ENCODE results near the gene SERPINB1. TPM values are rescaled to one million over a fixed set of nuclear protein-coding genes. Genes with fewer than 3 reads are reported as not detected.

SERPINB1 gene
- total RNA-seq, 1 experiment from 2014 or later: 133 TPM

GRCh38 chr6:2865694-2866151, 24.1 kb upstream of the SERPINB1 start:
- no peaks in the 10 kb centered on the region for H4K20me1 ChIP-seq (ENCODE audit: low read length)
- intact Hi-C loops (cut with micrococcal nuclease): no loop called here
- BruUV-seq (replicated peaks): no TSS peak
- no peaks in the 10 kb centered on the region for H3F3A ChIP-seq (ENCODE audit: low read length, unreplicated experiment)
- ATAC-seq: no peak
- H3K36me3 ChIP-seq (ENCODE audit: low read depth, low read length): no peaks in the 10 kb centered on the region
- H3K4me2 ChIP-seq (ENCODE audit: low read length): peak overlapping the region; percentile 32; the same call in 1 of the 2 replicates
- peaks cover 11% of the 10 kb centered on the region for H3K4me1 ChIP-seq (ENCODE audit: insufficient read depth, low read length)
- H3K79me2 ChIP-seq (ENCODE audit: low read length): no peaks in the 10 kb centered on the region
- no peaks in the 10 kb centered on the region for H3K9me2 ChIP-seq (replicated peaks; ENCODE audit: low read length)
- H2AFZ ChIP-seq (ENCODE audit: low read length): 0 out of 2 replicates have a peak overlapping the region, but pooled peaks have one; percentile 40
- no peak for DNase-seq
- ChIA-PET POLR2A (ENCODE audit: unreplicated experiment) (no interaction called here), CTCF (no interaction called here)
- H3K4me3 ChIP-seq (ENCODE audit: low read length): no peak overlapping the region
- no peaks in the 10 kb centered on the region for H3K9me3 ChIP-seq (ENCODE audit: low read length)
- H3K9ac ChIP-seq (ENCODE audit: low read length): no peak overlapping the region
- peak overlapping the region; percentile 18; the same call in 1 of the 2 replicates for H3K27ac ChIP-seq (ENCODE audit: low read length)
- H3K27me3 ChIP-seq (ENCODE audit: low read length): no peaks in the 10 kb centered on the region
- TF ChIP-seq CTCF (conservative IDR thresholded peaks at IDR 0.05; ENCODE audit: low read depth, low read length) (no peak), EZH2 (IDR thresholded peaks at IDR 0.05; ENCODE audit: low read length, unreplicated experiment) (no peak), EZH2phosphoT487 (IDR thresholded peaks at IDR 0.05; ENCODE audit: borderline replicate concordance, low read length) (no peak)

- Histone ChIP-seq H3K79me2 (ENCODE audit: low read length) (no peaks in the 10 kb centered on the region), H3K9me2 (replicated peaks; ENCODE audit: low read length) (no peaks in the 10 kb centered on the region), H3K27me3 (ENCODE audit: low read length) (no peaks in the 10 kb centered on the region), H3K4me3 (ENCODE audit: low read length) (no peak overlapping the region), H2AFZ (ENCODE audit: low read length) (no peak overlapping the region), H3F3A (ENCODE audit: low read length, unreplicated experiment) (no peaks in the 10 kb centered on the region), H3K9ac (ENCODE audit: low read length) (no peak overlapping the region), H3K4me1 (ENCODE audit: insufficient read depth, low read length) (peaks cover 11% of the 10 kb centered on the region), H3K27ac (ENCODE audit: low read length) (no peak overlapping the region), H3K9me3 (ENCODE audit: low read length) (no peaks in the 10 kb centered on the region), H3K36me3 (ENCODE audit: low read depth, low read length) (no peaks in the 10 kb centered on the region), H3K4me2 (ENCODE audit: low read length) (no peak overlapping the region), H4K20me1 (ENCODE audit: low read length) (no peaks in the 10 kb centered on the region)
- TF ChIP-seq EZH2phosphoT487 (IDR thresholded peaks at IDR 0.05; ENCODE audit: borderline replicate concordance, low read length) (no peak), CTCF (conservative IDR thresholded peaks at IDR 0.05; ENCODE audit: low read depth, low read length) (no peak), EZH2 (IDR thresholded peaks at IDR 0.05; ENCODE audit: low read length, unreplicated experiment) (no peak)
- ChIA-PET POLR2A (ENCODE audit: unreplicated experiment) (no interaction called here), CTCF (no interaction called here)
- no TSS peak for BruUV-seq (replicated peaks)
- ATAC-seq (no peak), DNase-seq (no peak)
- intact Hi-C loops (cut with micrococcal nuclease): no loop called here
Observed at GRCh38 chr6:2865270-2865669, 23.6 kb upstream of the SERPINB1 start.

- Histone ChIP-seq H3K4me3 (ENCODE audit: low read length) (no peak overlapping the region), H3K27ac (ENCODE audit: low read length) (no peak overlapping the region), H2AFZ (ENCODE audit: low read length) (no peak overlapping the region), H3K9me3 (ENCODE audit: low read length) (no peaks in the 10 kb centered on the region), H4K20me1 (ENCODE audit: low read length) (no peaks in the 10 kb centered on the region), H3K4me1 (ENCODE audit: insufficient read depth, low read length) (peaks cover 11% of the 10 kb centered on the region), H3K9me2 (replicated peaks; ENCODE audit: low read length) (no peaks in the 10 kb centered on the region), H3K27me3 (ENCODE audit: low read length) (no peaks in the 10 kb centered on the region), H3K9ac (ENCODE audit: low read length) (no peak overlapping the region), H3K36me3 (ENCODE audit: low read depth, low read length) (no peaks in the 10 kb centered on the region), H3F3A (ENCODE audit: low read length, unreplicated experiment) (no peaks in the 10 kb centered on the region), H3K4me2 (ENCODE audit: low read length) (no peak overlapping the region), H3K79me2 (ENCODE audit: low read length) (no peaks in the 10 kb centered on the region)
- ATAC-seq (no peak), DNase-seq (no peak)
- no peak for TF ChIP-seq EZH2phosphoT487 (IDR thresholded peaks at IDR 0.05; ENCODE audit: borderline replicate concordance, low read length)
- TF ChIP-seq CTCF (conservative IDR thresholded peaks at IDR 0.05; ENCODE audit: low read depth, low read length): no peak
- no peak for TF ChIP-seq EZH2 (IDR thresholded peaks at IDR 0.05; ENCODE audit: low read length, unreplicated experiment)
- intact Hi-C loops (cut with micrococcal nuclease): no loop called here
- CTCF ChIA-PET: no interaction called here
- POLR2A ChIA-PET (ENCODE audit: unreplicated experiment): no interaction called here
- BruUV-seq (replicated peaks): no TSS peak
Observed at GRCh38 chr6:2863901-2864300, 22.2 kb upstream of the SERPINB1 start.

Measured in PC-3 (cell line).